GM10266 (cell line): ENCODE data around the gene OVAAL.

ENCODE experiments used
- DNase-seq: peaks from one replicate; pipeline ENCODE4 v3.0.0; 2012; ENCODE audit errors: extremely low spot score
- TF ChIP-seq, protein P1 (sequence below): IDR thresholded peaks from 2 replicates; pipeline ENCODE4 v1.5.1; 2012; ENCODE audit warnings: mild to moderate bottlenecking, low read depth; ENCODE audit not compliant: control insufficient read depth, insufficient read depth; ENCODE audit errors: missing control alignments

OVAAL gene

DNA sequence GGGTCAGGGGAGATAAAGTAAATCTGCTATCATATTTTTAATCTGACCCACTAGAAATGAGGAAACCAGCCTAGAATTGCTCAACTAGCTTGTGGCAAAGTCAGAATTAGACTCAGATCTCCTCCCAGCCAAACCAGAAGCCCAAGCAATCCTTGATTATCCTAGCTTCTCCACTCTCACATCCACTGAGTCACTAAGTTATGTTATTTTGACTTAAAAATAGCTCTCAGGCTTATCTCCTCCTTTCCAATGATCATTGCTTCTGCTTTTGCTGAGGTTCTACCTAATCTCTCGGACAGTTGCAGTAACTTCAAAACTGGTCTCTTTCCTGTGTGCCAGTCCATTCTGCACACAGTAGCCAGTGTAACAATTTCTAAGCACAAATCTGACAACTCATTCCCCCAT lies 22.9 kb downstream of the OVAAL start:
- TF ChIP-seq, protein P1, sequence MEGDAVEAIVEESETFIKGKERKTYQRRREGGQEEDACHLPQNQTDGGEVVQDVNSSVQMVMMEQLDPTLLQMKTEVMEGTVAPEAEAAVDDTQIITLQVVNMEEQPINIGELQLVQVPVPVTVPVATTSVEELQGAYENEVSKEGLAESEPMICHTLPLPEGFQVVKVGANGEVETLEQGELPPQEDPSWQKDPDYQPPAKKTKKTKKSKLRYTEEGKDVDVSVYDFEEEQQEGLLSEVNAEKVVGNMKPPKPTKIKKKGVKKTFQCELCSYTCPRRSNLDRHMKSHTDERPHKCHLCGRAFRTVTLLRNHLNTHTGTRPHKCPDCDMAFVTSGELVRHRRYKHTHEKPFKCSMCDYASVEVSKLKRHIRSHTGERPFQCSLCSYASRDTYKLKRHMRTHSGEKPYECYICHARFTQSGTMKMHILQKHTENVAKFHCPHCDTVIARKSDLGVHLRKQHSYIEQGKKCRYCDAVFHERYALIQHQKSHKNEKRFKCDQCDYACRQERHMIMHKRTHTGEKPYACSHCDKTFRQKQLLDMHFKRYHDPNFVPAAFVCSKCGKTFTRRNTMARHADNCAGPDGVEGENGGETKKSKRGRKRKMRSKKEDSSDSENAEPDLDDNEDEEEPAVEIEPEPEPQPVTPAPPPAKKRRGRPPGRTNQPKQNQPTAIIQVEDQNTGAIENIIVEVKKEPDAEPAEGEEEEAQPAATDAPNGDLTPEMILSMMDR: no peak
- no peak for DNase-seq

DNA sequence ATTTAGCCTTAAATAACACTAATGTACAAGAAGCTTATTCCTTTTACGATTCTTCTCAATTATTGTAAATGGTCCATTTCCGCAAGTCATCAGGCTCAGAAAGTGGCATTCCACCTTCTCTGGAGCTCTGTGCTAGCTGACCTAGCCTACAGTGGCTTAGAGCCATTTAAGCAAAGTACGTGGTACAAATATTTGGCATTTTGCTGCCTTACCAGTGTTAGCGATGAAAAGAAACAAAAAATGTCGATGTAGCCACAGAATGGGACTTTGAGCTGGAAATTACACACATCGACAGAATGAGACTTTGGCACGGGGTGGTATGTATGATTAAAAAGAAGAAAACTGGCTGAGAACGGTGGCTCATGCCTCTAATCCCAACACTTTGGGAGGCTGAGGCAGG lies 26.1 kb downstream of the OVAAL start:
- DNase-seq: no peak
- TF ChIP-seq, protein P1: no peak

GRCh38 chr1:180585994-180586359 lies 27.2 kb downstream of the OVAAL start:
- DNase-seq: no peak
- TF ChIP-seq, protein P1: no peak

- no peak for DNase-seq
- TF ChIP-seq, protein P1: no peak
These were observed 27.9 kb downstream of the OVAAL start for GRCh38 chr1:180586671-180587155.

DNA sequence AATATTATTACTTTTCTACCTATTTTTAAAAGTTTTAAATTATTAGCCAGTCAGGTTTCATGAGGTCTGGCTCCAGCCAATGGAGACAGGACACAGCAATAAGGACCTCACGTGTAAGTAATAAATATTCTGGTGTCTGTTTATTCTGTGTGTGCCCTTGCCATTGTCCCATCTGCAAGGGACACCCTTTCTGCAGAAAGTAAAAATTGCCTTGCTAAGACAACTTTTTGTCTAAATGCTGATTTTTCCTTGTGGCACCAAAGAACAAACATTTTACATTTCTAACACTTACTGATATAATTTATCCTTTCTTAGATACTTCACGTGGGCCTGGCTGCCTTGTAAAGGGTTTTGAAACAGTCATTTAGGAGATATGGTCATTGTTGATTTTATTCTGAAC lies 29.4 kb downstream of the OVAAL start:
- DNase-seq: no peak
- TF ChIP-seq, protein P1: no peak

GRCh38 chr1:180590889-180591288 lies 32.1 kb downstream of the OVAAL start:
- TF ChIP-seq, protein P1: no peak
- no peak for DNase-seq

DNA sequence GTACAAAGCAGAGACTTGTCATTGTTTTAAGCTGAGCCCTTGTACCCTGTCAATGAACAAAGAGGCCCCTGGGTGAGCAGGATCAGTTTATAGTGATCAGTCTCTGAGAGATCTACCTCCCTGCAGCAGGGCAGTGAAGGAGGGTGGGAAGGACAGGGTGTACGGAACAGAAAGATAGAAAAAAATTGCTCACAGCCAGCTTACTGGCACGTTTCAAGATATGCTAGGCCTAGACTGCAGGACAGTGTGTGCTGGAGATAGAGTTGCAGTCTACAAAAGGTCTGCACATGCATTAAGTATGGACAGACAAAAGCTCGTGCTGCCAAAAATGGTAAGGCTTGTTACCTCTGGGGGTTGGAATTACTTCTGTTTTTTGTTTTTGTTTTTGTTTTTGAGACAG lies 34.6 kb downstream of the OVAAL start:
- TF ChIP-seq, protein P1: no peak
- no peak for DNase-seq

DNA sequence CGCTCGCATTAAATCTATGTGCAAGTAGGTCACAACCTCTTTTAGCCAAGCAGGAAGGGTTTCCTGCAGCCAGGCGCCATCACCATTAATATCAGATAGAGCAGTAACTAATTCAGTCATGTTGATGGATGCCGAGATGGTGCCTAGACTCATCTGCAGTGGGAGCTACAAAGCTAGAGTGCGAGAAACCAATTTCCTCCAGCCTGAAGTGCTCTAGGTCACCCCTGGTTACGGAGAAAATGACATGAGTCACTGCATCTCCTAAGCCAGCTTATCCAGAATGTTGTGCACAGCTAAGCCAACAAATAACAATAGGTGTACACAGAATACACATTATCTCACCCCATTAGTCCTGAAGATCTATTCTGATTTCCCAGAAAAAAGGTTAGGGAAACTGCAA lies 36.0 kb downstream of the OVAAL start:
- no peak for DNase-seq

More for the DNA sequence above, 36.0 kb downstream of the OVAAL start:
- TF ChIP-seq, protein P1: no peak
